Stimulated activated CD4-positive, alpha-beta T cell treated with anti-CD3 and anti-CD28 coated beads, Interleukin-12 subunit alpha, Interleukin-12 subunit beta, amount 100 ng/mL, for 48 hours (primary cell): Measurements from ENCODE around the gene PICK1.

Experiments
- DNase-seq, 3 donors: peaks; one replicate each; pipeline ENCODE4 v3.0.0-alpha.2; 2020; ENCODE audit warnings: low read depth in 2 of 3, low spot score in 1 of 3

PICK1 gene

GRCh38 chr22:38086001-38086845, 29.0 kb downstream of the PICK1 start:
- DNase-seq = no peak

- no peak for DNase-seq
Measured at GRCh38 chr22:38086942-38087341, 29.7 kb downstream of the PICK1 start.

GRCh38 chr22:38087855-38088254, 30.7 kb downstream of the PICK1 start:
- DNase-seq = no peak

GRCh38 chr22:38088629-38089473, 31.6 kb downstream of the PICK1 start:
- no peak for DNase-seq

GRCh38 chr22:38089474-38089851, 32.3 kb downstream of the PICK1 start:
- DNase-seq = no peak

- DNase-seq = no peak
Measured at GRCh38 chr22:38097058-38097457, 39.9 kb downstream of the PICK1 start.

- DNase-seq = no peak
Measured at GRCh38 chr22:38097557-38098409, 40.6 kb downstream of the PICK1 start.

GRCh38 chr22:38098410-38099249, 41.4 kb downstream of the PICK1 start:
- no peak for DNase-seq

- no peak for DNase-seq
Measured at GRCh38 chr22:38103641-38104040, 46.4 kb downstream of the PICK1 start.

- DNase-seq = no peak
Measured at GRCh38 chr22:38104084-38104483, 46.9 kb downstream of the PICK1 start.

GRCh38 chr22:38106814-38107578, 49.8 kb downstream of the PICK1 start:
- DNase-seq = no peak

- no peak for DNase-seq
Measured at GRCh38 chr22:38107692-38108515, 50.7 kb downstream of the PICK1 start.

GRCh38 chr22:38108561-38109319, 51.5 kb downstream of the PICK1 start:
- DNase-seq = no peak

GRCh38 chr22:38109371-38110001, 52.3 kb downstream of the PICK1 start:
- DNase-seq = no peak

- no peak for DNase-seq
Measured at GRCh38 chr22:38110008-38110862, 53.0 kb downstream of the PICK1 start, which contains the start of gene BAIAP2L2. Gene BAIAP2L2 (minus strand): TSS chr22:38110684. CDS start chr22:38110525, 159 bp downstream.
